Stimulated activated CD8-positive, alpha-beta memory T cell treated with anti-CD3 and anti-CD28 coated beads, Interleukin-7, amount 100 ng/mL, for 1 hour (primary cell): ENCODE data around the gene DNAAF5.

Experiments
- DNase-seq, 2 donors: peaks; one replicate each; pipeline ENCODE4 v3.0.0-alpha.2; 2020; ENCODE audit warnings: low read depth in 2 of 2

DNAAF5 gene

GRCh38 chr7:833601-834258 lies 107.2 kb downstream of the DNAAF5 start:
- no peak for DNase-seq

GRCh38 chr7:834277-834676 lies 107.8 kb downstream of the DNAAF5 start:
- DNase-seq: no peak

GRCh38 chr7:835021-835420 lies 108.5 kb downstream of the DNAAF5 start:
- no peak for DNase-seq

GRCh38 chr7:835485-836401 lies 109.2 kb downstream of the DNAAF5 start:
- no peak for DNase-seq
